ENCODE measurements around the gene SLC17A3.

The SLC17A3 gene

DNA sequence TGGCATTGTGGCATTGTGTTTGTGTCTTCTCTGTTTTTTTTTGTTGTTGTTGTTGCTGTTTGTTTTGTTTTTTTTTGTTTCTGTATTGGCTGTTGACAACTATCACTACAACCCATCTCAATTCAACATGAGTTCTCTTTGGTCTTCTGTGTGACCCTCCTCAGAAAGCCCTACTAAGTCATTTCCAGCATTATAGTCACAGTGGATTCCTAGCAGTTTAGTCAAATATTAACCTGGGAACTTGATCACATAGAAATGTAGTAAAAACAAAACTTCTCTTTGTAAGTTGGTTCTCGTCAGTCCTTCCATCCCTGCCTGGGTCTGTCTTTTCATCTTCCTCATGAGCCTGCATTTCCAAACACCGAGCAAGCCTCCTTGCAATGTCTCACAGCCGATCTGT is 39.7 kb upstream of the SLC17A3 start:
- Histone ChIP-seq H3K27me3 (ENCODE audit: insufficient read depth, insufficient read length) (no peaks in the 10 kb centered on the region), H3K9ac (ENCODE audit: insufficient read length, low read depth) (no peak overlapping the region), H3K4me3 (ENCODE audit: insufficient read length, low read depth) (no peak overlapping the region), H3K36me3 (ENCODE audit: insufficient read depth, insufficient read length, low read length) (no peaks in the 10 kb centered on the region), H3K9me3 (ENCODE audit: insufficient read depth, low read length) (no peaks in the 10 kb centered on the region), H3K4me1 (ENCODE audit: insufficient read depth, insufficient read length) (no peaks in the 10 kb centered on the region)
- TF ChIP-seq YY1 (IDR thresholded peaks at IDR 0.05; ENCODE audit: insufficient read depth, insufficient read length) (no peak), ZNF274 (IDR thresholded peaks at IDR 0.05; ENCODE audit: low read depth, low read length) (no peak), SUZ12 (IDR thresholded peaks at IDR 0.05; ENCODE audit: extremely low read depth, insufficient read depth, insufficient read length) (no peak)
- DNase-seq (ENCODE audit: low read depth, low spot score), result no peak

DNA sequence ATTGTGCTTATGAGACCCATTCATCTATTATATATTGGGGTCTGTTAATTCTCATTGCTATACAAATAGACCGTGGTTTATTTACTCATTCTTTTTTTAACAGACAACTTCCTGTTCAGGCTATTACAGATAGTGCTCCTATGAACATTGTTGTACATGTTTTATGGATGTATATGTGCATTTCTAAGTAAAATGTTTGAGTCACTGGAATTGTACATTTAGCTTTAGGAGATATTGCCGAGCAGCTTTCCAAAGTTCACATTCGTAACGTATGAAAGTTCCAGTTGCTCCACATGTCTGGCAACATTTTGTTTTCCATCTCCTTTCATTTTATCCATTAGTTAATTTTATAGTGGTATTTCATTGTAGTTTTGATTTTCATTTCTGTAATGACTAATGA is 37.3 kb upstream of the SLC17A3 start:
- Histone ChIP-seq H3K36me3 (ENCODE audit: insufficient read depth, insufficient read length, low read length) (no peaks in the 10 kb centered on the region), H3K9ac (ENCODE audit: insufficient read length, low read depth) (no peak overlapping the region), H3K27me3 (ENCODE audit: insufficient read depth, insufficient read length) (no peaks in the 10 kb centered on the region), H3K9me3 (ENCODE audit: insufficient read depth, low read length) (no peaks in the 10 kb centered on the region), H3K4me1 (ENCODE audit: insufficient read depth, insufficient read length) (no peaks in the 10 kb centered on the region), H3K4me3 (ENCODE audit: insufficient read length, low read depth) (no peak overlapping the region)
- TF ChIP-seq ZNF274 (IDR thresholded peaks at IDR 0.05; ENCODE audit: low read depth, low read length) (no peak), SUZ12 (IDR thresholded peaks at IDR 0.05; ENCODE audit: extremely low read depth, insufficient read depth, insufficient read length) (no peak), YY1 (IDR thresholded peaks at IDR 0.05; ENCODE audit: insufficient read depth, insufficient read length) (no peak)
- DNase-seq (ENCODE audit: low read depth, low spot score), result no peak

GRCh38 chr6:25907475-25908014 is 33.5 kb upstream of the SLC17A3 start:
- H3K9me3 ChIP-seq (ENCODE audit: insufficient read depth, low read length), result no peaks in the 10 kb centered on the region
- no peaks in the 10 kb centered on the region for H3K36me3 ChIP-seq (ENCODE audit: insufficient read depth, insufficient read length, low read length)
- no peak overlapping the region for H3K9ac ChIP-seq (ENCODE audit: insufficient read length, low read depth)
- H3K4me3 ChIP-seq (ENCODE audit: insufficient read length, low read depth), result no peak overlapping the region
- no peaks in the 10 kb centered on the region for H3K27me3 ChIP-seq (ENCODE audit: insufficient read depth, insufficient read length)
- DNase-seq (ENCODE audit: low read depth, low spot score), result no peak
- no peak for TF ChIP-seq ZNF274 (IDR thresholded peaks at IDR 0.05; ENCODE audit: low read depth, low read length)
- no peak for TF ChIP-seq SUZ12 (IDR thresholded peaks at IDR 0.05; ENCODE audit: extremely low read depth, insufficient read depth, insufficient read length)
- no peak for TF ChIP-seq YY1 (IDR thresholded peaks at IDR 0.05; ENCODE audit: insufficient read depth, insufficient read length)
- H3K4me1 ChIP-seq (ENCODE audit: insufficient read depth, insufficient read length), result no peaks in the 10 kb centered on the region

DNA sequence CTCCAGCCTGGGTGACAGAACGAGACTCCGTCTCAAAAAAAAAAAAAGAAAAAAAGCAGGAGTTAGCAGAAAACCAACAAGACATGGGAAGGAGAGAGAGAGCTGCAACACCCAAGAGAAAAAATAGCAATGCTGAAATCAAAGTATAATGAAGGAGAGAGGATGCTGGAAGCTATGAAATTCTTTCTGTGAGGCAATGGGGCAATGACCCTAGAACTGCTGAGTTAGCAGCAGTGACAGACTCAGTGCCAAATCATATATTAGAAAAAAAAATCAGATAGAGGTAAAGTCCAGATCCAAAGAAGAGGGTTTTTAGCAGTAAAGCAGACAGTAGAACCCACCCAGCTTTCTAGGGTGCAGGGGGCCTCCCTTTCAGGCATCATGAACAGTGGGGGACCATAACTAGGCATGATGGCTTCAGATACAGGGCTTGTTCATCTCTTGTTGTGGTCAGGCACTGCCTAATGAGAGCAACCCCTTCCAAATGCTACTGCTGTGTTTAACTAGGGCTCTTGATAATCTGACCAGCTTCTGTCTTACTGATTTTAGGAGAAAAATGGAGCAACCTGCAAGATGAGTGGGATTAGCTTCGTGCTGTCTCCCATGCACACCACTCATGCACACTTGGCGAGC is 29.5 kb upstream of the SLC17A3 start:
- no peaks in the 10 kb centered on the region for H3K9me3 ChIP-seq (ENCODE audit: insufficient read depth, low read length)
- TF ChIP-seq YY1 (IDR thresholded peaks at IDR 0.05; ENCODE audit: insufficient read depth, insufficient read length) (no peak), SUZ12 (IDR thresholded peaks at IDR 0.05; ENCODE audit: extremely low read depth, insufficient read depth, insufficient read length) (no peak)
- no peaks in the 10 kb centered on the region for H3K27me3 ChIP-seq (ENCODE audit: insufficient read depth, insufficient read length)

DNA sequence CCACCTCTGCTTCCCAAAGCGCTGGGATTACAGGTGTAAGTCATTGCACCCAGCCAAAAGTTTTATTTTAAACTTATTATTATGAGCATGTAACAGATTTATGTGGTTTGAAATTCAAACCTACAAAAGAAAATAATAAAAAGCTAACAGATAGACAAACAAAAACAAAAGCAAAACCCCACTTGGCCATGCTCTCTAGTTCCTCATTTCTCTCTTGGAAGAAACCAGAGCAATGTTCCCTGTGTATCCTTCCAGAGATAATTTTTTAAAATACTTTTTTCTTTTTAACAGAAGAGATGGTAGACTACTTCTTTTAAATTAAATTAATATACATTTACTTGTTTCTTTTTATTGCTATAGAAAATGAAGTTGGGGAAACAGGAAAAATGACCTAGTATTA is 28.0 kb upstream of the SLC17A3 start:
- Histone ChIP-seq H3K4me3 (ENCODE audit: insufficient read length, low read depth) (no peak overlapping the region), H3K4me1 (ENCODE audit: insufficient read depth, insufficient read length) (no peaks in the 10 kb centered on the region), H3K9ac (ENCODE audit: insufficient read length, low read depth) (no peak overlapping the region), H3K36me3 (ENCODE audit: insufficient read depth, insufficient read length, low read length) (no peaks in the 10 kb centered on the region), H3K27me3 (ENCODE audit: insufficient read depth, insufficient read length) (no peaks in the 10 kb centered on the region), H3K9me3 (ENCODE audit: insufficient read depth, low read length) (no peaks in the 10 kb centered on the region)
- no peak for TF ChIP-seq SUZ12 (IDR thresholded peaks at IDR 0.05; ENCODE audit: extremely low read depth, insufficient read depth, insufficient read length)
- no peak for TF ChIP-seq ZNF274 (IDR thresholded peaks at IDR 0.05; ENCODE audit: low read depth, low read length)
- TF ChIP-seq YY1 (IDR thresholded peaks at IDR 0.05; ENCODE audit: insufficient read depth, insufficient read length), result no peak
- DNase-seq (ENCODE audit: low read depth, low spot score), result no peak

More for the DNA sequence above, 29.5 kb upstream of the SLC17A3 start:
- Histone ChIP-seq H3K9ac (ENCODE audit: insufficient read length, low read depth) (no peak overlapping the region), H3K4me3 (ENCODE audit: insufficient read length, low read depth) (no peak overlapping the region), H3K4me1 (ENCODE audit: insufficient read depth, insufficient read length) (no peaks in the 10 kb centered on the region), H3K36me3 (ENCODE audit: insufficient read depth, insufficient read length, low read length) (no peaks in the 10 kb centered on the region)
- DNase-seq (ENCODE audit: low read depth, low spot score), result no peak

DNA sequence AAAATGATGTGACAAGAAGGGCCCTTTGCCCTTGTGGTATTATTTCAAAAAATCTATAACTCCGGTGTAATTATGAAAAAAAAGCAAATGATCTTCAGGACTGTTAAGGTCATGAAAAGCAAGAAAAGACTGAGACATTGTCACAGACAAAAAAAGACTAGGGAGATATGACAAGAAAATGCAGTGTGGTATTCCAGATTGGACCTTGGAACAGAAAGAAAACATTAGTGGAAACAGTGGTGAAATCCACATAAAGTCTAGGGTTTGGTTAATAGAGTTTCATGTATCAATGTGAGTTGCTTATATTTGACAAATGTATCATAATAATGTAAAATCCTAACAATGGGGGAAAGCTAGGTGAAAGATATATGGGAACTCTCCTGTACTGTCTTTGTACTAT is 26.8 kb upstream of the SLC17A3 start:
- Histone ChIP-seq H3K4me1 (ENCODE audit: insufficient read depth, insufficient read length) (no peaks in the 10 kb centered on the region), H3K9ac (ENCODE audit: insufficient read length, low read depth) (no peak overlapping the region), H3K27me3 (ENCODE audit: insufficient read depth, insufficient read length) (no peaks in the 10 kb centered on the region), H3K4me3 (ENCODE audit: insufficient read length, low read depth) (no peak overlapping the region), H3K9me3 (ENCODE audit: insufficient read depth, low read length) (no peaks in the 10 kb centered on the region), H3K36me3 (ENCODE audit: insufficient read depth, insufficient read length, low read length) (no peaks in the 10 kb centered on the region)
- no peak for DNase-seq (ENCODE audit: low read depth, low spot score)
- no peak for TF ChIP-seq SUZ12 (IDR thresholded peaks at IDR 0.05; ENCODE audit: extremely low read depth, insufficient read depth, insufficient read length)
- no peak for TF ChIP-seq ZNF274 (IDR thresholded peaks at IDR 0.05; ENCODE audit: low read depth, low read length)
- TF ChIP-seq YY1 (IDR thresholded peaks at IDR 0.05; ENCODE audit: insufficient read depth, insufficient read length), result no peak

GRCh38 chr6:25899580-25900408 is 25.8 kb upstream of the SLC17A3 start:
- H3K4me1 ChIP-seq (ENCODE audit: insufficient read depth, insufficient read length), result no peaks in the 10 kb centered on the region
- no peaks in the 10 kb centered on the region for H3K36me3 ChIP-seq (ENCODE audit: insufficient read depth, insufficient read length, low read length)
- DNase-seq (ENCODE audit: low read depth, low spot score), result no peak
- H3K27me3 ChIP-seq (ENCODE audit: insufficient read depth, insufficient read length), result no peaks in the 10 kb centered on the region
- H3K9me3 ChIP-seq (ENCODE audit: insufficient read depth, low read length), result no peaks in the 10 kb centered on the region
- TF ChIP-seq YY1 (IDR thresholded peaks at IDR 0.05; ENCODE audit: insufficient read depth, insufficient read length) (no peak), ZNF274 (IDR thresholded peaks at IDR 0.05; ENCODE audit: low read depth, low read length) (no peak), SUZ12 (IDR thresholded peaks at IDR 0.05; ENCODE audit: extremely low read depth, insufficient read depth, insufficient read length) (no peak)
- no peak overlapping the region for H3K4me3 ChIP-seq (ENCODE audit: insufficient read length, low read depth)
- H3K9ac ChIP-seq (ENCODE audit: insufficient read length, low read depth), result no peak overlapping the region

Data from NT2/D1 (cell line).